ENCODE data around the gene LRRFIP1.

DNA sequence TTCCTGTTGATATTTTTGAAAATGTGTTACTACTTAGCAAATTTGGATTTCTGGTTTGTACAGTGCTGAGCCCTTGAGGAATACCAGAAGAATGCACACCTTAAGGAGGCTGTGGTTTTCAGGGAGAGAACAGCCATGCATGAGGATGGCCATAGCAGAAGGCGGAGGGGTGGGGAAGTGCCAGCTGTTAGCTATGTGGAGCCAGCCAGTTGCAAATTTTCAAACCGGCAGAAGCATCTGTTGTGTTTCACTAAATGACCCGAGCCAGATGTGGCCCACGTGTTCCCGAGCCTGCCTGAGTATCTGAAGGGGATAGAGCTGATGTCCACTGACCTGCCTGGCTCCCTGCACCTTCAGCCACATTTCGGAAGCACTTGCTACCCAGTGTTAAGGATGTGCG is 154.8 kb downstream of the LRRFIP1 start:
- TF ChIP-seq, protein P1, sequence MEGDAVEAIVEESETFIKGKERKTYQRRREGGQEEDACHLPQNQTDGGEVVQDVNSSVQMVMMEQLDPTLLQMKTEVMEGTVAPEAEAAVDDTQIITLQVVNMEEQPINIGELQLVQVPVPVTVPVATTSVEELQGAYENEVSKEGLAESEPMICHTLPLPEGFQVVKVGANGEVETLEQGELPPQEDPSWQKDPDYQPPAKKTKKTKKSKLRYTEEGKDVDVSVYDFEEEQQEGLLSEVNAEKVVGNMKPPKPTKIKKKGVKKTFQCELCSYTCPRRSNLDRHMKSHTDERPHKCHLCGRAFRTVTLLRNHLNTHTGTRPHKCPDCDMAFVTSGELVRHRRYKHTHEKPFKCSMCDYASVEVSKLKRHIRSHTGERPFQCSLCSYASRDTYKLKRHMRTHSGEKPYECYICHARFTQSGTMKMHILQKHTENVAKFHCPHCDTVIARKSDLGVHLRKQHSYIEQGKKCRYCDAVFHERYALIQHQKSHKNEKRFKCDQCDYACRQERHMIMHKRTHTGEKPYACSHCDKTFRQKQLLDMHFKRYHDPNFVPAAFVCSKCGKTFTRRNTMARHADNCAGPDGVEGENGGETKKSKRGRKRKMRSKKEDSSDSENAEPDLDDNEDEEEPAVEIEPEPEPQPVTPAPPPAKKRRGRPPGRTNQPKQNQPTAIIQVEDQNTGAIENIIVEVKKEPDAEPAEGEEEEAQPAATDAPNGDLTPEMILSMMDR (IDR thresholded peaks at IDR 0.05; ENCODE audit: low read length) = no peak
- no peak for TF ChIP-seq EZH2 (optimal IDR thresholded peaks at IDR 0.05; ENCODE audit: low read depth, low read length)

Measured in MM.1S (cell line).